Colon (tissue), 2 donors: ENCODE measurements around the gene TDRD12.
A peak's percentile ranks its signal among the peaks of the same experiment; 100 is the strongest.

ENCODE experiments used
- FAIRE-seq: peaks from 2 replicates; lab custom pipeline; 2012; peaks lifted over from hg19 to GRCh38; lab: Jason Lieb, UNC
- donor health status: control.
- donor health status: control.

Gene TDRD12

DNA sequence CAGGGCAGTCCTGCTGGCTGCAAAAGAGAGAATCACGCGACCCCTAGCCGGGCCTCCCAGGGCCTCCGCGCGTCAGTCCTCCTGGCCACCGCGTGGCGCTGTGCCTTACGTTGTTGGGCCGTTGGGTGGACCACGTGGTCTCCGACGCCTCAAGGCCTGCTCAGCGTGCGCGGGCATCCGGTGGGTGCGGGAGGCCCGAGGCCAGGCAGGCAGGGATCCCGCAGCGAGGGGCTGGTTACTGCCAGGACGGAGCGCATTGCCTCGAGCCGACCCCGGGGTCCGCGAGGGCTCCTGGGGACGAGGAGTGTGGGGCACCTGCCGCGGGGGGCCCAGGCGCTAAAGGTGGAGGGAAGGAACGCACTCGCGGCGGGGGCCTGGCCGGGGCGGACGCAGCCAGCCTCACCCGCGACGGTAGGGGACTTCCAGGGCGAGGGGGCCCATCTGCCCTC, at the start of gene TDRD12:
TSS of gene TDRD12 (plus strand) at position 157 of the 449 bp plus-strand sequence. CDS start 306 bp downstream, outside the sequence.
- FAIRE-seq, result no peak

GRCh38 chr19:32671883-32672593, 47.5 kb upstream of the TDRD12 start:
- no peak for FAIRE-seq

DNA sequence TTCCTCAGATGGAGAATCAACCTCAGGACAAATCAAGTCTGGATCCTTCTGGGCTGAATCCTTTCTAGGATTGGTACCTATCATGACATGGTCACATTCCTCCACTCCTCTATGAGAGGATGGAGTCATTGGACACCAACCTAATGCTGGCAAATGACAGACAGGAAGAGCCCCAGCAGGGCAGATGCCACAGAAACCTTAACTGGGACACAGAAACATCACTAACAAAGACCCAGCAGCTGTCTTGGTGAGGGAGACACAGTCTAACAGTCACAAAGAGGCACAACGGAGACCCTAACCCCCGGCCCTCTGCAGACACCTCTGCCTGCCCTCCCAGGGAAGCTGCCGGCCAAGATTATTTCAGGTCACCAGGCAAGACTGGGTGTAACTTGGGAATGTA, 46.7 kb upstream of the TDRD12 start:
- FAIRE-seq, result no peak

DNA sequence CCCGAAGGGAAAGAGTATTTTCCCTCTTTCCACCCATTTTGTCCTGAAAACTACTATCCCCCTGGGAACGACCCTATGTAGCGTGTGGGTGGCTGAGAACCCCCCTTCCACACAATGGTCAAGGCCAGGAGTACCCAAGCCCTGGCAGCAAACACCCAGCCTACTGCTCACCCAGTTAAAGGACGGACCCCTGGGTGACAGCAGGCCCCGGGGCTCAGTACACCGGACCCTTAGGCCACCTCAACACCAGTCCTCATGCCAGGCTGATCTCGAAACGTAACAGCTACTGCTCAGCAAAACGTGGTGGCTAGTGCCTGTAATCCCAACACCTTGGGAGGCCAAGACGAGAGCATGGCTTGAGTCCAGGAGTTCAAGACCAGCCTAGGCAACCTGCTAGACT, 46.0 kb upstream of the TDRD12 start:
- no peak for FAIRE-seq

DNA sequence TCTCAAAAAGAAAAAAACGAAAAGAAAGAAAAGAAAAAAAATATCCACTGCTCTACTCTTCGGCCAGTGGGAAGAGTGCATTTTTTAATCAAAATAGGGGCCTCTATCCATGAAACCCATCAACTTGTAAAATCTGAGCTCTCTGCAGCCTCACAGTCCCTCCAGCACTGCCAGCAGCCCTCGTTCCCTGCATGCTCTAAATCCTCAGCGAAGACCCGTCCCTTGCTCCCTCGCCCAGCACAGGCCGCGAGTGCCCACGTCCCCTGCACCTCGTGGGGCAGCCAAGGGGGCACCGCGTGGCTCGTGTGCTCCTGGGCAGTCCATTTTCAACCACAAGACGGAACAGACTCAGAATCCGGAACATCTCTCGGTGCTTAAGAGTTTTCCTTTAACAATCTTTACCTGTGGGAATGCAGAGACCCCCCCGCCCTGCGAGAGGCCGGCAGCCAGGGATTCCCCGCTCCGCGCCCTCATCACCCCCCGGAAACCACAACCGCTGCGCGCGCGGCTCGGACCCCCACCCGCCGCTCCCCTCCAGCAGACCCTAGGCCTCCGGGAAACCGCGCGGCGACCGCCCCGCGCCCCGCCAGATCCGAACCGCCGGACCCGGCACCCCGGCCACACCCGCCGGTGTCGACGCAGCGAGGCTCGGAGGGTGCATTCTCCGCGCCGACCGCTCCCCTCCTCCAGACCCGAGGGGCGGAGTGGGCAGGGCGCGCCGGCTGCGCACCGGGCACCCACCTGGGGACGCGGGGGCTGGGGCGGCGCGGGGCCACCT, 45.2 kb upstream of the TDRD12 start:
- no peak for FAIRE-seq

- FAIRE-seq, result peak; percentile 75
Observed at GRCh38 chr19:32674931-32675719, 44.4 kb upstream of the TDRD12 start, which contains the start of gene ANKRD27. Gene ANKRD27 (minus strand): TSS chr19:32675180. CDS start chr19:32659015, 16,165 bp downstream.

DNA sequence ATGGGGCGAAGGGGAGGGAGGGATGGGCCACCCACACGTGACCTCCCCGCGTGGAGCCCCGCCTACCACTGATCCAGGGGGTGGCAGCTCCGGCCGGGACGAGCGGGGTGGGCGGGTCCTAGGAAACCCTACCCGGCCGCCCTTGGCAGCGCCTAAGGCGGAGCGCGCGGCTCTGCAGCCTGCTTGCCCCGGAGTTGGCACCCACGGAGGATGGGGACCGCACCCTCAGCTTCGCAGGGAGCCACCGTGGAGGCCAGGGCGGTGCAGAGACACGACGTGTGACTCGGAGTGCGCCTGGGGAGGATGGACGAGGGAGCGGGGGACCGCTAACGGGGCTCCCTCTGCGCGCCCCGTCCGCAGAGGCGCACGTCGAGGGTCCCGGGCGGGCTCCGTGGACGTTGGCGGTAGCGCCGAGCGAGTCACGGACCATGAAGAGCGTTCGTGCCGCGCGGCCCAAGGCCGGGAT, 43.8 kb upstream of the TDRD12 start, which contains the start of gene RGS9BP:
TSS of gene RGS9BP (plus strand) at position 129 of the 466 bp plus-strand sequence. CDS start 416 bp downstream, outside the sequence.
- no peak for FAIRE-seq

- FAIRE-seq, result no peak
Observed at GRCh38 chr19:32676186-32676894, 43.2 kb upstream of the TDRD12 start.

GRCh38 chr19:32676895-32677359, 42.6 kb upstream of the TDRD12 start:
- FAIRE-seq, result no peak

GRCh38 chr19:32677657-32678056, 41.9 kb upstream of the TDRD12 start:
- FAIRE-seq, result no peak

DNA sequence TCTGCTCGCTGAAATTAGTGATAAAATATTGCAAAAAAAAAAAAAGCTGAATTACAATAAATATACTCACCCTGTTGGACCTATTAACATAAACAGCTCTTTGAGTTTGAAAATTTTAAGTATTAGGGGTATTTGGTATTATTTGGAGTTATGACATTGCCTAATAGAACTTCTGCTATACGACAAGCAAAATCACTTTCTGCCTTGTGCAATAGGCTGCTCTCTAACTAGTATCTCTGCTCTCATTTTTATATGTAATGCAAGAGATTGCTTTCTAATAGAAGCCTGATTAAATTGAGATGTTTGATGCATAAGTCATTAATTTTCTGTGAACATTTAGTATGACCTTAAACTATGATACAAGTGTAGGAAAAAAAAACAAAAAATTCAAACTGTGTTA, 38.6 kb upstream of the TDRD12 start:
- FAIRE-seq, result no peak

DNA sequence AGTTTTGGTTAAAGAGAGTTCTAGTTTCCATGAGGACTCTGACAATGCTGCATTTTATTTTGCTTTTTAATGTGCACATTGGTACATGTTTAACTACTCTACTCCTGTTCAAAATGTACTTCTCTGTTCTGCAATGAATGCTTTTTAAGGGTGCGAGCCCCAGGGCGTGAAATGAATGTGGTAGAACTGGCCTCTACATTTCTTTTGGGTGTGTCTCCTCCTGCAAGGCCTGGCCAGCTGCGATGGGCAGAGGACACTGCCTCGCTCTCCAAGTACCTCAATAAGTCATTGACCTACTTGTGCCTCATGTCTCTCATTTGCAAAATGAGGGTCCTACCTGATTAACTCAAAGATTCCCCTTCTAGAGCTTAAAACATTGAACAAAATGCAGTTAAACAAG, 37.2 kb upstream of the TDRD12 start:
- no peak for FAIRE-seq

- no peak for FAIRE-seq
Observed at GRCh38 chr19:32686847-32687475, 32.6 kb upstream of the TDRD12 start.

DNA sequence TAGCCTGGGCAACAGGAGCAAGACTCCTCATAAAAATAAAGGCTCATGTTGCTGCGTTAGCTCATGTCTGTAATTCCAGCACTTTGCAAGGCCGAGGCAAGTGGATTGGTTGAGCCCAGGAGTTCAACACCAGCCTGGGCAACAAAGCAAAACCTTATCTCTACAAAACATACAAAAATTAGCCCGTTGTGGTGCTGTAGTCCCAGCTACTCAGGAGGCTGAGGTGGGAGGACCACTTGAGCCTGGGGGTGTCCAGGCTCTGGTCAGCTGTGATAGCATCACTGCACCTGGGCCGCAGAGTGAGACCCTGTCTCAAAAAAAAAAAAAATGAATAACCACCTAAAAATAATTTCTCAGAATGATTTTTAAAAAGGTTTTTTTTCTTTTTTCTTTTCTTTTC, 31.9 kb upstream of the TDRD12 start:
- no peak for FAIRE-seq

DNA sequence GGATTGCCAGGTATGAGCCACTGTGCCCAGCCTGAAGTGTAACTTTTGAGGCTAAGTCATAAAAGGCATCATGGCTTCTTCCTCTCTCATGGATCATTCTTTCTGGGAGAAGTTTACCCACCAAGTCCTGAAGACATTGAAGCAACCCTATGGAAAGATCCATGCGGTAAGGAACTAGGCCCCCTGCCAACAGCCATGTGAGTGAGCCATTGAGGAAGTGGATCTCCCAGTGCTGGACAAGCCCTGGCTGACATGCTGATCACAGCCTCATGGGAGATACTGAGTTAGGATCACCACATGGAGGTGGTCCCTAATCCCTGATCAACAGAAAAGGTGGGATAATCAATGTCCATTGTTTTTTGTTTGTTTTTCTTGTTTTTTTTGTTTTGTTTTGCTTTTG, 31.3 kb upstream of the TDRD12 start:
- no peak for FAIRE-seq

DNA sequence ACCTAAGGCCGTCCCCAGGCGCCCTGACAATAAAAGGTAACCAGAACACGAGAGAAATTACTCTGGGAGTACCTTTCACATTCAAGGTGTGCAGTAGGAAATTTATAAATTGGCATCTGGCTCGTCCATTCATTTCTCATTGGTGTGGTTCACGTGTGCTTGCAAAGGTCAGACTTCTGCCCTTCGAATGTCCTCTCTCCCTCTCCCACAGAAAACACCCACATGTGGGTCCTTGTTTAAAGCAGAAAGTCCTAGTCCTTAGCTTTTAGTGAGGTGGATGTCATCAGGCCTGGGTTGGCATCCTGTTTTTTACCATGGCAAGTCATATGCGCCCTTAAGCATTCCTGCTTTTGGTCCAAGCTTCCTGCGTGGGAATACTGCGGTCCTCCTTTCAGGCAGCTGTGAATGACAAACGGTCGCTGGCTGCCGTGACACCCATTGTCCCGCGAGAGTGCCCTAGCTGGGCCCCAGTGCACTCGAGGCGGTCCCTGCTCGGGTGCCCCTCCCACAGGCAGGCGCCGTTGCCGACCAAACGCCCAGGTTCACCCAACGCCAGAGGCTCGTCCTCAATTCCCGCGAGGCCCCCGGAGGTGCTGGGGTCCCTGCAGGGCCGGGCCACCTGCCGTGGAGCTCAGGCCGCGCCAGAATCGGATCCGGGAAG, 28.1 kb upstream of the TDRD12 start, which contains the start of gene NUDT19:
TSS of gene NUDT19 (plus strand) at position 531 of the 661 bp plus-strand sequence. CDS start 140 bp downstream, outside the sequence.
- FAIRE-seq, result no peak

GRCh38 chr19:32691952-32692726, 27.4 kb upstream of the TDRD12 start:
- no peak for FAIRE-seq

DNA sequence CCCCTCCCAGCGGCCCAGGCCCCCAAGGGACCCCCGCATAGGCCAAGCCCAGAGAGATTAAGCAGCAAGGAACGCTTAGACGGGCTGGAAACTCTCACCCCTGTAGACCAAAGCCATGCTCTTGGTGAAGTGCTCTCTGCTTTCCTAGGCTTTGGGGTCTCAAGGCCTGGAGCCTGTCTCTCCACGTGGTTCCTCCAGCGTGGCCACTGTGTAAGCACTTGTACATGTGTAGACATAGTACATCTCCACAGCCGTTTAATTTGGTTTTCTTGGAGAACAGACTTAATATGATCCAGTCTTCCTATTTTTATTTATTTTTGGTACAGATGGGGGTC, 26.9 kb upstream of the TDRD12 start:
- FAIRE-seq, result no peak
